GM18507 (cell line): ENCODE data around the gene TMCO2.

ENCODE experiments used
- DNase-seq: peaks from one replicate; pipeline ENCODE4 v3.0.0; 2011; ENCODE audit warnings: low read depth; ENCODE audit not compliant: insufficient read length; ENCODE audit errors: extremely low spot score
- FAIRE-seq: peaks from 2 replicates; lab custom pipeline; 2011; peaks lifted over from hg19 to GRCh38; lab: Jason Lieb, UNC

Gene TMCO2

GRCh38 chr1:40300651-40301050 is 52.9 kb downstream of the TMCO2 start:
- DNase-seq (no peak), FAIRE-seq (no peak)

DNA sequence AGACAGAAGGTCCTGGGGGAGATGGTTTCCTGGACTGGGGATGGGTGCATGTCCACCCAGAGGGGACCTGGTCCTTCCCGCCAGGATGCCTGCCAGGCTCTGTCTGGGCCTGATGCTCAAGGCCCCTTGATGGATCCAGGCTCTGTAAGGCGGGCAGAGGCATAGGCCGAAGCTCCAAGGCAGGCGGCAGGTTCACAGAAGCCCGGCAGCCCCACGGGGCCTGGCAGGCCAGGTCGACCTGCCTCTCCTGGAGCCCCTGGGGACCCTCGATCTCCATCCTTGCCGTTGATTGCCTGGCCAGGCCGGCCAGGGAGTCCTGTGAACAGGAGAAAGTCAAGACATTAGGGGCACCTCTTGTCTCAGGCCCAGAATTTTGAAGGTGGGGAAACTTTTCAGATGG is 53.3 kb downstream of the TMCO2 start:
- FAIRE-seq (no peak), DNase-seq (no peak)
